OCI-LY3 (cell line): Measurements from ENCODE around the gene DNMT3B.

ENCODE experiments used
- CTCF ChIP-seq: fragments of 200-600, 300-600 bp; sonication (generic); IDR thresholded peaks from 2 replicates; pipeline ENCODE4 v1.5.1; 2014; ENCODE audit warnings: antibody characterized with exemption, low read length, low read depth
- EZH2phosphoT487 ChIP-seq: fragments of 200-600 bp; shearing (Covaris generic); IDR thresholded peaks from 2 replicates; pipeline ENCODE4 v1.6.1; 2018; ENCODE audit warnings: antibody characterized with exemption, mixed run types, low read depth

- TF ChIP-seq CTCF (no peak), EZH2phosphoT487 (no peak)
Measured at GRCh38 chr20:32777177-32777956, 15.2 kb downstream of the DNMT3B start.
